ENCODE measurements around the gene NPHS1. TPM values are rescaled to one million over a fixed set of nuclear protein-coding genes. Genes with fewer than 3 reads are reported as not detected.
A peak's percentile ranks its signal among the peaks of the same experiment; 100 is the strongest.

NPHS1 gene
- total and polyA plus RNA-seq, 2 of the 8 experiments (the other 6 are each of a cell fraction or from before 2014, with no cell fraction given): 1.3 to 1.4 TPM

GRCh38 chr19:35899547-35900214, 47.4 kb upstream of the NPHS1 start (continued):
- TF ChIP-seq, protein P1, sequence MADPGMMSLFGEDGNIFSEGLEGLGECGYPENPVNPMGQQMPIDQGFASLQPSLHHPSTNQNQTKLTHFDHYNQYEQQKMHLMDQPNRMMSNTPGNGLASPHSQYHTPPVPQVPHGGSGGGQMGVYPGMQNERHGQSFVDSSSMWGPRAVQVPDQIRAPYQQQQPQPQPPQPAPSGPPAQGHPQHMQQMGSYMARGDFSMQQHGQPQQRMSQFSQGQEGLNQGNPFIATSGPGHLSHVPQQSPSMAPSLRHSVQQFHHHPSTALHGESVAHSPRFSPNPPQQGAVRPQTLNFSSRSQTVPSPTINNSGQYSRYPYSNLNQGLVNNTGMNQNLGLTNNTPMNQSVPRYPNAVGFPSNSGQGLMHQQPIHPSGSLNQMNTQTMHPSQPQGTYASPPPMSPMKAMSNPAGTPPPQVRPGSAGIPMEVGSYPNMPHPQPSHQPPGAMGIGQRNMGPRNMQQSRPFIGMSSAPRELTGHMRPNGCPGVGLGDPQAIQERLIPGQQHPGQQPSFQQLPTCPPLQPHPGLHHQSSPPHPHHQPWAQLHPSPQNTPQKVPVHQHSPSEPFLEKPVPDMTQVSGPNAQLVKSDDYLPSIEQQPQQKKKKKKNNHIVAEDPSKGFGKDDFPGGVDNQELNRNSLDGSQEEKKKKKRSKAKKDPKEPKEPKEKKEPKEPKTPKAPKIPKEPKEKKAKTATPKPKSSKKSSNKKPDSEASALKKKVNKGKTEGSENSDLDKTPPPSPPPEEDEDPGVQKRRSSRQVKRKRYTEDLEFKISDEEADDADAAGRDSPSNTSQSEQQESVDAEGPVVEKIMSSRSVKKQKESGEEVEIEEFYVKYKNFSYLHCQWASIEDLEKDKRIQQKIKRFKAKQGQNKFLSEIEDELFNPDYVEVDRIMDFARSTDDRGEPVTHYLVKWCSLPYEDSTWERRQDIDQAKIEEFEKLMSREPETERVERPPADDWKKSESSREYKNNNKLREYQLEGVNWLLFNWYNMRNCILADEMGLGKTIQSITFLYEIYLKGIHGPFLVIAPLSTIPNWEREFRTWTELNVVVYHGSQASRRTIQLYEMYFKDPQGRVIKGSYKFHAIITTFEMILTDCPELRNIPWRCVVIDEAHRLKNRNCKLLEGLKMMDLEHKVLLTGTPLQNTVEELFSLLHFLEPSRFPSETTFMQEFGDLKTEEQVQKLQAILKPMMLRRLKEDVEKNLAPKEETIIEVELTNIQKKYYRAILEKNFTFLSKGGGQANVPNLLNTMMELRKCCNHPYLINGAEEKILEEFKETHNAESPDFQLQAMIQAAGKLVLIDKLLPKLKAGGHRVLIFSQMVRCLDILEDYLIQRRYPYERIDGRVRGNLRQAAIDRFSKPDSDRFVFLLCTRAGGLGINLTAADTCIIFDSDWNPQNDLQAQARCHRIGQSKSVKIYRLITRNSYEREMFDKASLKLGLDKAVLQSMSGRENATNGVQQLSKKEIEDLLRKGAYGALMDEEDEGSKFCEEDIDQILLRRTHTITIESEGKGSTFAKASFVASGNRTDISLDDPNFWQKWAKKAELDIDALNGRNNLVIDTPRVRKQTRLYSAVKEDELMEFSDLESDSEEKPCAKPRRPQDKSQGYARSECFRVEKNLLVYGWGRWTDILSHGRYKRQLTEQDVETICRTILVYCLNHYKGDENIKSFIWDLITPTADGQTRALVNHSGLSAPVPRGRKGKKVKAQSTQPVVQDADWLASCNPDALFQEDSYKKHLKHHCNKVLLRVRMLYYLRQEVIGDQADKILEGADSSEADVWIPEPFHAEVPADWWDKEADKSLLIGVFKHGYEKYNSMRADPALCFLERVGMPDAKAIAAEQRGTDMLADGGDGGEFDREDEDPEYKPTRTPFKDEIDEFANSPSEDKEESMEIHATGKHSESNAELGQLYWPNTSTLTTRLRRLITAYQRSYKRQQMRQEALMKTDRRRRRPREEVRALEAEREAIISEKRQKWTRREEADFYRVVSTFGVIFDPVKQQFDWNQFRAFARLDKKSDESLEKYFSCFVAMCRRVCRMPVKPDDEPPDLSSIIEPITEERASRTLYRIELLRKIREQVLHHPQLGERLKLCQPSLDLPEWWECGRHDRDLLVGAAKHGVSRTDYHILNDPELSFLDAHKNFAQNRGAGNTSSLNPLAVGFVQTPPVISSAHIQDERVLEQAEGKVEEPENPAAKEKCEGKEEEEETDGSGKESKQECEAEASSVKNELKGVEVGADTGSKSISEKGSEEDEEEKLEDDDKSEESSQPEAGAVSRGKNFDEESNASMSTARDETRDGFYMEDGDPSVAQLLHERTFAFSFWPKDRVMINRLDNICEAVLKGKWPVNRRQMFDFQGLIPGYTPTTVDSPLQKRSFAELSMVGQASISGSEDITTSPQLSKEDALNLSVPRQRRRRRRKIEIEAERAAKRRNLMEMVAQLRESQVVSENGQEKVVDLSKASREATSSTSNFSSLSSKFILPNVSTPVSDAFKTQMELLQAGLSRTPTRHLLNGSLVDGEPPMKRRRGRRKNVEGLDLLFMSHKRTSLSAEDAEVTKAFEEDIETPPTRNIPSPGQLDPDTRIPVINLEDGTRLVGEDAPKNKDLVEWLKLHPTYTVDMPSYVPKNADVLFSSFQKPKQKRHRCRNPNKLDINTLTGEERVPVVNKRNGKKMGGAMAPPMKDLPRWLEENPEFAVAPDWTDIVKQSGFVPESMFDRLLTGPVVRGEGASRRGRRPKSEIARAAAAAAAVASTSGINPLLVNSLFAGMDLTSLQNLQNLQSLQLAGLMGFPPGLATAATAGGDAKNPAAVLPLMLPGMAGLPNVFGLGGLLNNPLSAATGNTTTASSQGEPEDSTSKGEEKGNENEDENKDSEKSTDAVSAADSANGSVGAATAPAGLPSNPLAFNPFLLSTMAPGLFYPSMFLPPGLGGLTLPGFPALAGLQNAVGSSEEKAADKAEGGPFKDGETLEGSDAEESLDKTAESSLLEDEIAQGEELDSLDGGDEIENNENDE (IDR thresholded peaks at IDR 0.05; ENCODE audit: insufficient replicate concordance, low read length): no peak
- TF ChIP-seq CBX5 (IDR thresholded peaks at IDR 0.05; ENCODE audit: low read depth, low read length) (no peak), ASH2L (IDR thresholded peaks at IDR 0.05; ENCODE audit: low read length) (peak; percentile 37), TEAD4 (IDR thresholded peaks at IDR 0.05; ENCODE audit: low read depth, low read length) (no peak), RAD21 (IDR thresholded peaks at IDR 0.05 in 1 of 2, conservative IDR thresholded peaks at IDR 0.05 in 1 of 2; ENCODE audit: low read depth in 2 of 2, low read length in 2 of 2) (no peak), KDM4A (IDR thresholded peaks at IDR 0.05; ENCODE audit: low read depth, low read length, severe bottlenecking) (peak; percentile 9), FOSL1 (IDR thresholded peaks at IDR 0.05; ENCODE audit: insufficient read depth, low read depth, low read length) (0 out of 2 replicates have a peak, but pooled peaks have one; percentile 31)
